ENCODE measurements around the gene HSPD1. TPM values are rescaled to one million over a fixed set of nuclear protein-coding genes. Genes with fewer than 3 reads are reported as not detected.

The HSPD1 gene
- total and polyA plus RNA-seq, 9 of the 15 experiments (the other 6 are each of a cell fraction or from before 2014, with no cell fraction given) = 398 to 1,014 (median 622) TPM

GRCh38 chr2:197454923-197455322 is 44.7 kb downstream of the HSPD1 start:
- H3K9me3 ChIP-seq (replicated peaks; ENCODE audit: control insufficient read depth, insufficient read depth, low read depth, low read length) = no peaks in the 10 kb centered on the region
- no peaks in the 10 kb centered on the region for H3K9me1 ChIP-seq (ENCODE audit: control insufficient read depth, insufficient read depth, low read length)
- peaks cover 59% of the 10 kb centered on the region for H3K79me2 ChIP-seq (ENCODE audit: control insufficient read depth, insufficient read depth, low read length)
- H3K4me1 ChIP-seq (replicated peaks in 1 of 2; ENCODE audit: control insufficient read depth in 2 of 2, insufficient read depth in 2 of 2, low read length in 2 of 2) = peaks cover 0 to 3% of the 10 kb centered on the region in 2 experiments; a peak in 3 of 5 replicates
- peak overlapping the region; percentile 97 for H3K4me3 ChIP-seq
- ChIA-PET POLR2A (no interaction called here), CTCF (ENCODE audit: low intra/inter-chr PET ratio) (no interaction called here)
- H4K20me1 ChIP-seq (replicated peaks; ENCODE audit: control insufficient read depth, insufficient read depth, low read length) = no peaks in the 10 kb centered on the region
- intact Hi-C loops (cut with micrococcal nuclease) = loop anchor here (5.0 kb wide), 1 partner anchor 142 kb away; no protein-coding TSS in a partner anchor
- no TSS peak for BruUV-seq (replicated peaks)
- H3K36me3 ChIP-seq (ENCODE audit: control insufficient read depth, insufficient read depth, low read length) = peaks cover 12% of the 10 kb centered on the region; the same call in 1 of the 3 replicates
- H3K4me2 ChIP-seq (ENCODE audit: insufficient read depth, low read length) = peak overlapping the region; percentile 96
- H3K9ac ChIP-seq (ENCODE audit: insufficient read depth in 1 of 2, low read depth in 2 of 2, low read length in 2 of 2) = peak overlapping the region in 1 of 2 experiments; percentile 99; a peak in 2 of 4 replicates
- ATAC-seq (no peak), DNase-seq (ENCODE audit: extremely low read depth in 1 of 4, low spot score in 3 of 4) (no peak), FAIRE-seq (no peak)
- in situ Hi-C loops (cut with MboI) = no loop called here
- H2AFZ ChIP-seq (ENCODE audit: low read depth, low read length) = no peak overlapping the region
- peak overlapping the region; percentile 99; the same call in 2 of the 3 replicates for H3K27ac ChIP-seq (ENCODE audit: extremely low read depth, low read depth, low read length)
- no peaks in the 10 kb centered on the region for H3K27me3 ChIP-seq (ENCODE audit: control insufficient read depth in 2 of 2, insufficient read depth in 2 of 2, low read length in 2 of 2)
- 46% methylated on average over 2 of the region's 2 CpGs for WGBS (ENCODE audit: insufficient coverage, low coverage, missing lambda C conversion rate)
- TF ChIP-seq RAD21 (CRISPR knock-in tag; conservative IDR thresholded peaks at IDR 0.05 in 1 of 2, IDR thresholded peaks at IDR 0.05 in 1 of 2) = no peak
- TF ChIP-seq ZNF639 (CRISPR knock-in tag; conservative IDR thresholded peaks at IDR 0.05 in 1 of 2, IDR thresholded peaks at IDR 0.05 in 1 of 2) = no peak
- TF ChIP-seq BDP1 (IDR thresholded peaks at IDR 0.05; ENCODE audit: insufficient read depth, insufficient read length) = no peak
- no peak for TF ChIP-seq REST (IDR thresholded peaks at IDR 0.05; ENCODE audit: borderline replicate concordance)
- no peak for TF ChIP-seq REST (CRISPR knock-in tag; IDR thresholded peaks at IDR 0.05; ENCODE audit: low read depth)
- no peak for TF ChIP-seq MCM7 (IDR thresholded peaks at IDR 0.05)
- TF ChIP-seq TFE3 (CRISPR knock-in tag; IDR thresholded peaks at IDR 0.05) = no peak
- no peak for TF ChIP-seq MTA1 (IDR thresholded peaks at IDR 0.05; ENCODE audit: borderline replicate concordance)
- TF ChIP-seq MCM2 (IDR thresholded peaks at IDR 0.05; ENCODE audit: low read depth) = no peak
- TF ChIP-seq PRMT5 (CRISPR knock-in tag; IDR thresholded peaks at IDR 0.05) = no peak

Data from K562 (cell line).